ENCODE data around the gene MRFAP1L1.

MRFAP1L1 gene

GRCh38 chr4:6699903-6700302 lies 9.8 kb downstream of the MRFAP1L1 start:
- H3K9me3 ChIP-seq (ENCODE audit: control insufficient read depth, insufficient read depth, low read length) = no peaks in the 10 kb centered on the region
- no peak for DNase-seq (ENCODE audit: low read depth, low spot score)
- no CpG with 5 or more reads among the region's 1 CpG for WGBS (ENCODE audit: insufficient coverage, insufficient read length)

GRCh38 chr4:6699388-6699787 lies 10.3 kb downstream of the MRFAP1L1 start:
- peaks cover 3% of the 10 kb centered on the region; the same call in 1 of the 2 replicates for H3K36me3 ChIP-seq (ENCODE audit: control insufficient read depth, insufficient read depth, low read length)
- H3K4me3 ChIP-seq (ENCODE audit: low read length) = no peak overlapping the region

More at GRCh38 chr4:6699903-6700302, 9.8 kb downstream of the MRFAP1L1 start:
- Histone ChIP-seq H3K27ac (ENCODE audit: low read length) (no peak overlapping the region), H3K4me1 (ENCODE audit: control insufficient read depth, insufficient read depth, low read length) (no peaks in the 10 kb centered on the region), H3K36me3 (ENCODE audit: control insufficient read depth, insufficient read depth, low read length) (peaks cover 3% of the 10 kb centered on the region; the same call in 1 of the 2 replicates), H3K4me3 (ENCODE audit: low read length) (no peak overlapping the region), H3K27me3 (ENCODE audit: control insufficient read depth, insufficient read depth, low read length) (no peaks in the 10 kb centered on the region)

GRCh38 chr4:6697131-6697530 lies 12.5 kb downstream of the MRFAP1L1 start:
- Histone ChIP-seq H3K36me3 (ENCODE audit: control insufficient read depth, insufficient read depth, low read length) (no peaks in the 10 kb centered on the region), H3K4me3 (ENCODE audit: low read length) (no peak overlapping the region), H3K4me1 (ENCODE audit: control insufficient read depth, insufficient read depth, low read length) (peaks cover 2% of the 10 kb centered on the region), H3K9me3 (ENCODE audit: control insufficient read depth, insufficient read depth, low read length) (no peaks in the 10 kb centered on the region), H3K27ac (ENCODE audit: low read length) (no peak overlapping the region), H3K27me3 (ENCODE audit: control insufficient read depth, insufficient read depth, low read length) (no peaks in the 10 kb centered on the region; the same call in 1 of the 2 replicates)
- WGBS (ENCODE audit: insufficient coverage, insufficient read length) = no CpG with 5 or more reads among the region's 6 CpGs
- no peak for DNase-seq (ENCODE audit: low read depth, low spot score)

More at GRCh38 chr4:6699388-6699787, 10.3 kb downstream of the MRFAP1L1 start:
- no peaks in the 10 kb centered on the region for H3K9me3 ChIP-seq (ENCODE audit: control insufficient read depth, insufficient read depth, low read length)
- H3K27me3 ChIP-seq (ENCODE audit: control insufficient read depth, insufficient read depth, low read length) = no peaks in the 10 kb centered on the region
- DNase-seq (ENCODE audit: low read depth, low spot score) = no peak
- WGBS (ENCODE audit: insufficient coverage, insufficient read length) = no CpG with 5 or more reads among the region's 5 CpGs
- H3K27ac ChIP-seq (ENCODE audit: low read length) = no peak overlapping the region
- no peaks in the 10 kb centered on the region for H3K4me1 ChIP-seq (ENCODE audit: control insufficient read depth, insufficient read depth, low read length)

GRCh38 chr4:6696611-6697010 lies 13.1 kb downstream of the MRFAP1L1 start:
- Histone ChIP-seq H3K27ac (ENCODE audit: low read length) (no peak overlapping the region), H3K27me3 (ENCODE audit: control insufficient read depth, insufficient read depth, low read length) (no peaks in the 10 kb centered on the region; the same call in 1 of the 2 replicates), H3K9me3 (ENCODE audit: control insufficient read depth, insufficient read depth, low read length) (no peaks in the 10 kb centered on the region), H3K36me3 (ENCODE audit: control insufficient read depth, insufficient read depth, low read length) (no peaks in the 10 kb centered on the region), H3K4me3 (ENCODE audit: low read length) (no peak overlapping the region), H3K4me1 (ENCODE audit: control insufficient read depth, insufficient read depth, low read length) (peaks cover 2% of the 10 kb centered on the region)
- no peak for DNase-seq (ENCODE audit: low read depth, low spot score)
- no CpG with 5 or more reads among the region's 8 CpGs for WGBS (ENCODE audit: insufficient coverage, insufficient read length)

DNA sequence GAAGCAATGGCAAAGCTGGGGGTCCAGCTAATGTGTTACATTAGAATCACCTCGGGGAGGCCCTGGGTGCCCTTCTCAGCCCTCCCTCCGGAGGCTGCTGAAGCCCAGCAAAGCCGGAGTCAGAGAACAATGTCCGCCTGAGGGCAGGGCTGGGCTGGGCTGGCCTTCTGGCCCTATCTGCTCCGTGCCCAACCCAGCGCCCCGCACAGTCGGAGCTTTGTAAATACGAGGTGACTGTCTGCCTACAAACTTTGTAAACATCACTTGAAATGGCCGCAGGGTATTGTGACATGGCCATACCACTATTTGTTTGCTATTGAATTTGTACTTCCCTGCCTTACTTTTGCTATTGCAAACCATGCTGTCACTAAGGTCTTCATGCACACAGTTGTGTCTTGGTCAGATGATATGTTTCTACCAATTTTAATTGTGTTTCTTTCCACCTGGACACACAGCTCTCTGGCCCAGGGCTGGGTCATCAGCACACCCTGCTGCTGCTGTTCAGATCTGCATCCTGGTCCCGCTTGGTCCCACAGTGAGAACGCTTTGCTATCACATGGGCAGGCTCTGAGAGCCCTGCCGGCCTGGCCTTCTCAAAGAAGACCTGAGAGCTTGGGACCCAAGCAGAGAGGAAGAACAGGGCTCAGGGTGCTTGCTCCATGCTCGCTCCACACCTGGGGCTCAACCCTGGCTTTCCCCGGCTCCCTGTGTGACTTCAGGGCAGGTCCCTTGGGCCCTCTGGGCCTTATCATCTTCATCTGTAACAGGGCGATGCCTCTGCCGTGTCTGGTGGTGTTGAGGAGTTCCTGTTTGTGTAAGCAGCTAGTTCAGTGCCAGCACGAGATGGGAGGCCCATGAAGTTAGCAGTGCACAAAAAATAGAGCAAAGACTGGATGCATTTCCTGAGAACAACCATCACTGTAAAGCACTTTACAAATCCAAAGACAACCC lies 13.7 kb downstream of the MRFAP1L1 start:
- WGBS (ENCODE audit: insufficient coverage, insufficient read length) = no CpG with 5 or more reads among the region's 18 CpGs
- H3K9me3 ChIP-seq (ENCODE audit: control insufficient read depth, insufficient read depth, low read length) = no peaks in the 10 kb centered on the region
- no peak for DNase-seq (ENCODE audit: low read depth, low spot score)
- H3K4me3 ChIP-seq (ENCODE audit: low read length) = no peak overlapping the region
- no peaks in the 10 kb centered on the region; the same call in 1 of the 2 replicates for H3K27me3 ChIP-seq (ENCODE audit: control insufficient read depth, insufficient read depth, low read length)
- H3K27ac ChIP-seq (ENCODE audit: low read length) = no peak overlapping the region
- H3K4me1 ChIP-seq (ENCODE audit: control insufficient read depth, insufficient read depth, low read length) = peaks cover 2% of the 10 kb centered on the region
- no peaks in the 10 kb centered on the region for H3K36me3 ChIP-seq (ENCODE audit: control insufficient read depth, insufficient read depth, low read length)

GRCh38 chr4:6694177-6694901 lies 15.3 kb downstream of the MRFAP1L1 start:
- Histone ChIP-seq H3K27me3 (ENCODE audit: control insufficient read depth, insufficient read depth, low read length) (no peaks in the 10 kb centered on the region; the same call in 1 of the 2 replicates), H3K27ac (ENCODE audit: low read length) (no peak overlapping the region), H3K36me3 (ENCODE audit: control insufficient read depth, insufficient read depth, low read length) (no peaks in the 10 kb centered on the region), H3K4me1 (ENCODE audit: control insufficient read depth, insufficient read depth, low read length) (peaks cover 10% of the 10 kb centered on the region), H3K9me3 (ENCODE audit: control insufficient read depth, insufficient read depth, low read length) (no peaks in the 10 kb centered on the region), H3K4me3 (ENCODE audit: low read length) (no peak overlapping the region)
- no CpG with 5 or more reads among the region's 16 CpGs for WGBS (ENCODE audit: insufficient coverage, insufficient read length)
- DNase-seq (ENCODE audit: low read depth, low spot score) = no peak

- no peak within 1 kb of the TSS for H3K4me3 ChIP-seq (ENCODE audit: low read length)
- no peak within 1 kb of the TSS for H3K27ac ChIP-seq (ENCODE audit: low read length)
- peaks cover 13% of the 10 kb centered on the region for H3K4me1 ChIP-seq (ENCODE audit: control insufficient read depth, insufficient read depth, low read length)
- H3K27me3 ChIP-seq (ENCODE audit: control insufficient read depth, insufficient read depth, low read length) = no peaks in the 10 kb centered on the region; the same call in 1 of the 2 replicates
- no CpG with 5 or more reads among the region's 29 CpGs for WGBS (ENCODE audit: insufficient coverage, insufficient read length)
- DNase-seq (ENCODE audit: low read depth, low spot score) = no peak
- no peaks in the 10 kb centered on the region for H3K36me3 ChIP-seq (ENCODE audit: control insufficient read depth, insufficient read depth, low read length)
- no peaks in the 10 kb centered on the region for H3K9me3 ChIP-seq (ENCODE audit: control insufficient read depth, insufficient read depth, low read length)
Observed at GRCh38 chr4:6693231-6694176, 16.2 kb downstream of the MRFAP1L1 start, which contains the start of gene S100P. S100P (plus strand) TSS chr4:6693878; CDS start chr4:6693933, 55 bp downstream.

DNA sequence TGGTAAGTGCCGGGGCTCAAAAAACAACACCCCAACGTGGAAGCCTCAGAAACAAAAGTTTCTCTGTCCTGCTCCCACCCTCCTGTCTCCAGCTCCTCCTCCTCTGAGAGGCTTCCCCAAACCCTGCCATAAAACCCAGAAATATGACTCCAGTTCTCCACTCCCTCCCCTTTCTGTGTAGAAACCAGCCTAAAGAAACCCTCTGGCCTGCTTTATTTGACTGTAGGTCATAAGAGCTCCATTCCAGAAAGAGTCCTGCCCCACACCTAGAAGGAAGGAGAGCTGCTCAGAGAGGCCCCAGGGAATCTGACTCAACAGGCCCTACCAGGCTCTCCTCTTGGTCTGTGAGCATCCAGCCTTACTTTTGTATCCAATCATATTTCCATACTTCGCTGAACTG lies 16.9 kb downstream of the MRFAP1L1 start:
- no peaks in the 10 kb centered on the region for H3K36me3 ChIP-seq (ENCODE audit: control insufficient read depth, insufficient read depth, low read length)
- peaks cover 13% of the 10 kb centered on the region for H3K4me1 ChIP-seq (ENCODE audit: control insufficient read depth, insufficient read depth, low read length)
- no peak for DNase-seq (ENCODE audit: low read depth, low spot score)
- WGBS (ENCODE audit: insufficient coverage, insufficient read length) = no CpG with 5 or more reads among the region's 3 CpGs
- no peaks in the 10 kb centered on the region for H3K9me3 ChIP-seq (ENCODE audit: control insufficient read depth, insufficient read depth, low read length)
- H3K27ac ChIP-seq (ENCODE audit: low read length) = no peak overlapping the region
- H3K4me3 ChIP-seq (ENCODE audit: low read length) = no peak overlapping the region
- no peaks in the 10 kb centered on the region; the same call in 1 of the 2 replicates for H3K27me3 ChIP-seq (ENCODE audit: control insufficient read depth, insufficient read depth, low read length)

DNA sequence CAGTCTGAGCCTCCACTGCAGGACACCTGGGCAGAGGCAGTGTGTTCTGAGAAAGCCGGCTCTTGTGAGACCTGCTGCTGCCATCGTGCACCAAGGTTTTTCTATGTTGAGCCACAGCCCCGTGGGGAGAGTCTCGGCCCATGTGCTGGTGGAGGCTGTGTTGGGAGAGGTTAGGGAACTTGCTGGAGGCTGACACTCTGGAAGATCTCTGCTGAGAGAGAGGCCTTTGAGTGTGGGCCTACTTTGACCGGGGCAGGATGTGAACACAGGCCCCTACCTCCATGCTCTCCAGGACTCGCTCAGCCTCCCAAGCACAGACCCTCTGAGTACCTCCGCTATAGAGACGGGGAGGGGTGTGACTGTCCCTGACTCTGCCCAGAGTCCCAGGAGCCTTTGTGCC lies 17.3 kb downstream of the MRFAP1L1 start:
- H3K36me3 ChIP-seq (ENCODE audit: control insufficient read depth, insufficient read depth, low read length) = no peaks in the 10 kb centered on the region
- peaks cover 13% of the 10 kb centered on the region for H3K4me1 ChIP-seq (ENCODE audit: control insufficient read depth, insufficient read depth, low read length)
- no peak overlapping the region for H3K27ac ChIP-seq (ENCODE audit: low read length)
- no CpG with 5 or more reads among the region's 8 CpGs for WGBS (ENCODE audit: insufficient coverage, insufficient read length)
- no peak overlapping the region for H3K4me3 ChIP-seq (ENCODE audit: low read length)
- no peak for DNase-seq (ENCODE audit: low read depth, low spot score)
- H3K27me3 ChIP-seq (ENCODE audit: control insufficient read depth, insufficient read depth, low read length) = no peaks in the 10 kb centered on the region; the same call in 1 of the 2 replicates
- no peaks in the 10 kb centered on the region for H3K9me3 ChIP-seq (ENCODE audit: control insufficient read depth, insufficient read depth, low read length)
